Bronchial epithelial cell (primary cell): Measurements from ENCODE around the gene SETD5. TPM values are rescaled to one million over a fixed set of nuclear protein-coding genes. Genes with fewer than 3 reads are reported as not detected.

Source experiments
- DNase-seq: peaks from one replicate; pipeline ENCODE4 v3.0.0-alpha.2; 2010; ENCODE audit warnings: low read depth
- FAIRE-seq: peaks from 2 replicates; lab custom pipeline; 2011; peaks lifted over from hg19 to GRCh38; lab: Jason Lieb, UNC
- H3K27me3 ChIP-seq: 2 replicates; pipeline ENCODE4 v1.5.1; 2011; ENCODE audit warnings: low read length; ENCODE audit not compliant: control insufficient read depth, insufficient read depth
- H3K36me3 ChIP-seq: 2 replicates; pipeline ENCODE4 v1.5.1; 2011; ENCODE audit warnings: low read length; ENCODE audit not compliant: control insufficient read depth, insufficient read depth
- H3K4me3 ChIP-seq: 2 replicates; pipeline ENCODE4 v1.5.1; 2011; ENCODE audit warnings: mild to moderate bottlenecking, low read depth, low read length, control low read depth
- total RNA-seq: library from RNA; depleted of rRNA; stranded (reverse); fragments of >200 nt; gene quantifications from 2 replicates; pipeline ENCODE4 v1.2.1, GENCODE V29; 2014
- TF ChIP-seq, protein P1 (sequence below): IDR thresholded peaks from 2 replicates; pipeline ENCODE4 v1.5.1; 2011; ENCODE audit warnings: mild to moderate bottlenecking, moderate library complexity, low read length, control low read depth, inconsistent platforms; ENCODE audit not compliant: insufficient read depth, severe bottlenecking

Gene SETD5
- total RNA-seq, 1 donor from 2014 or later: 53.7 TPM

DNA sequence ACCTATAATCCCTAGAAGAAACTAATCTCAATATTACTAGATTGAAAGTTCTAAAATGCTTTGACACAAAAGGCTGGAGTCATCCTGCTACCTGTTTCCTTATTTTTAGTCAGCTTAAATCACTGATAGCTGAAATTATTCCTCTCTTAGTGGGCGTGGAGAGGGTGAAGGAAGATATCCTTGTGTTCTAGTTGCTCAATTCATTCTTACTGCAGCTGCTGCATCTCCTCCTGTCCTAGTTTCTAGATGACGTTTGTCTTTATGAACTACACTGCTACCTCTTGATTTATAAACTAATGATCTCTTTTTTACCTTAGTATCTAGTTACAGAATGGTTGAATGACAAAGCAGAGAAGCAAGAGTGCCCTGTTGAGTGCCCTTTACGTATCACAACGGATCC is 50.7 kb downstream of the SETD5 start:
- DNase-seq: no peak
- Histone ChIP-seq H3K4me3 (no peak overlapping the region), H3K36me3 (peaks cover 29% of the 10 kb centered on the region), H3K27me3 (no peaks in the 10 kb centered on the region)
- TF ChIP-seq, protein P1, sequence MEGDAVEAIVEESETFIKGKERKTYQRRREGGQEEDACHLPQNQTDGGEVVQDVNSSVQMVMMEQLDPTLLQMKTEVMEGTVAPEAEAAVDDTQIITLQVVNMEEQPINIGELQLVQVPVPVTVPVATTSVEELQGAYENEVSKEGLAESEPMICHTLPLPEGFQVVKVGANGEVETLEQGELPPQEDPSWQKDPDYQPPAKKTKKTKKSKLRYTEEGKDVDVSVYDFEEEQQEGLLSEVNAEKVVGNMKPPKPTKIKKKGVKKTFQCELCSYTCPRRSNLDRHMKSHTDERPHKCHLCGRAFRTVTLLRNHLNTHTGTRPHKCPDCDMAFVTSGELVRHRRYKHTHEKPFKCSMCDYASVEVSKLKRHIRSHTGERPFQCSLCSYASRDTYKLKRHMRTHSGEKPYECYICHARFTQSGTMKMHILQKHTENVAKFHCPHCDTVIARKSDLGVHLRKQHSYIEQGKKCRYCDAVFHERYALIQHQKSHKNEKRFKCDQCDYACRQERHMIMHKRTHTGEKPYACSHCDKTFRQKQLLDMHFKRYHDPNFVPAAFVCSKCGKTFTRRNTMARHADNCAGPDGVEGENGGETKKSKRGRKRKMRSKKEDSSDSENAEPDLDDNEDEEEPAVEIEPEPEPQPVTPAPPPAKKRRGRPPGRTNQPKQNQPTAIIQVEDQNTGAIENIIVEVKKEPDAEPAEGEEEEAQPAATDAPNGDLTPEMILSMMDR: no peak
- no peak for FAIRE-seq

- H3K36me3 ChIP-seq: peaks cover 29% of the 10 kb centered on the region
Observed at GRCh38 chr3:9448643-9449042, 51.2 kb downstream of the SETD5 start.

DNA sequence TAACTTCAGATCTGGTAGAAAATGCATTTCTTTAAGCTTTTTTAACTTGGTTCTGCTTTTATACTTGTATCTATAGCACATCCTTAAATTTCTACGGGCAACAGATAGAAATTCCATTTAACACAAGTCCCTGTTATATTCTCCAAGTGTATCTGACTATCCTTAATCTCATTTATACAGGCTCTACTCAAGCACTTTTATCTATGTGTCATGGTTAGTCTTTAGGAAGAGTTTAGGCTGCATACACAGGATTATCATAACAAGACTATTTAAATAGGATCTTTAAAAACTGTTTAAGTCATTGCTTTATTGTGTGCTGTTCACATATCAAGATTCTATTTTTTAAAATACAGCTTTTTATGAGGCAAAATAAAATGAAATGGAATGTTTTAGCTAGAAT is 52.7 kb downstream of the SETD5 start:
- DNase-seq: no peak
- TF ChIP-seq, protein P1: no peak
- Histone ChIP-seq H3K4me3 (no peak overlapping the region), H3K36me3 (peaks cover 23% of the 10 kb centered on the region), H3K27me3 (no peaks in the 10 kb centered on the region)
- FAIRE-seq: no peak

More at GRCh38 chr3:9448643-9449042, 51.2 kb downstream of the SETD5 start:
- Histone ChIP-seq H3K4me3 (no peak overlapping the region), H3K27me3 (no peaks in the 10 kb centered on the region)
- no peak for DNase-seq
- FAIRE-seq: no peak
- TF ChIP-seq, protein P1: no peak

DNA sequence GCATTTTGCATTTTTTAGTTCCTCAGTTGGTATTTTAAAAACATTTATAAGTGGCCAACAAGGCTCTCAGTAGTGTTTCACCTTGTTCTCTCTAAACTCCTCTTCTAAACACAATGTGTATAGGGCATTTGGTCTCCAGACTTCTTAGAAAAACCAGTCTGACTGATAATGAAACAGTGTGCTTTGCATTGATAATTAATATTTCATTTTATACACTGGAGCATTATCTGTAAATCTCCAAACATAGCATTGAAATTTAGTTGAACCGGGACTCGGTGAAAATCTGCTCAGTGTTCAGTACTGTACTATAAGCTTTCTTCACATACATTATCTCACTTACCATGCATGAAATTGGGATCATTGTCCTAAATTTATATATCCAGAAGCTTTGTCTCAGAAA is 53.6 kb downstream of the SETD5 start:
- peaks cover 22% of the 10 kb centered on the region for H3K36me3 ChIP-seq
- H3K4me3 ChIP-seq: no peak overlapping the region
- no peak for FAIRE-seq
- TF ChIP-seq, protein P1: no peak
- H3K27me3 ChIP-seq: no peaks in the 10 kb centered on the region
- no peak for DNase-seq

DNA sequence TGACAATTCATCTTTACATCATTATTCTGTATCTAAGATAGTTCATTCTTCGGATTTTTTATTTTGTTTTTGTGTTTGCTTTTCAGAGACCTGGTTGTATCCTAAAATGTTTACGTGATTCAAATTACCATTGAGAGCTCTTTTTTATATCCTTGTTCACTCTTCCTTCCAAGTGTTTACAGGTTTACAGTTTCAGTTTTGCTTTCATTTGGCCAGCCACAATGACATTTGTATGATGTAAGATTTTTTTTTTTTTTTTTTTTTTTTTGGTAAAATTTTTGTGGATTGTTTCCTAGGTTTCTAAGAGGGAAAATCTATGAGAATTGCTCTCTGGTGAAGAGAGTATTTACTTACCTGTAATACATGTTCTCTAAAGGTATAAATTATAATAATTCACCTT is 55.0 kb downstream of the SETD5 start:
- H3K4me3 ChIP-seq: no peak overlapping the region
- H3K36me3 ChIP-seq: peaks cover 20% of the 10 kb centered on the region
- no peak for DNase-seq
- no peak for FAIRE-seq
- TF ChIP-seq, protein P1: no peak
- no peaks in the 10 kb centered on the region for H3K27me3 ChIP-seq

DNA sequence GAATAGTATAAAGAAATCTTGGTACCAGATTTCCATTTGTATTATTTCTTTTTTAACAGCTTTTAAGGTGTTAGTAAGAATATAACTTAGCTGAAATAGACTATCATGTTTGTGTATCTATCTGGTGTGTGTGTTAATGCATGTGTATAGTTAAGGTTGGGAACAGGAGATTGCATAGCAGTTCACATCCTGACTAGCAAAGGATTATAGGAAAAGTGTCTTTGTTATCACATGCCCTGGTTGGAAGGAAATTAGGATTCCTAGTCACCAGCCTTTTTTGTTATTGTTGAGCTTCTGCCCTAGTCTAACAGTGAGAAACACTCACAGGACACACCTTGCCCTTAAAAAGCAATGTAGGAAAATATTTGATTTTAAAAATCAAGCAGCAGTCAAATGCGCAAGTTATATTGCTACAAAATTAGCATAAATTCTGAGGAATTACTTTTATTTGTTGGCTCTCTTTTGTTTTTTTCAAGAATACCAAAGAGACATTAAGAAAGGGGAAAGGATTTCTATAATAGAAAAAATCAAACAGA is 58.2 kb downstream of the SETD5 start:
- Histone ChIP-seq H3K27me3 (no peaks in the 10 kb centered on the region), H3K4me3 (no peak overlapping the region), H3K36me3 (peaks cover 9% of the 10 kb centered on the region)
- no peak for FAIRE-seq
- TF ChIP-seq, protein P1: no peak
- no peak for DNase-seq
